Fibroblast of pulmonary artery (primary cell): ENCODE results near the gene PTPN13.

Experiments
- DNase-seq: peaks from one replicate; pipeline ENCODE4 v3.0.0-alpha.2; 2010; ENCODE audit warnings: low read depth
- H3K4me3 ChIP-seq: replicated peaks from 2 replicates; pipeline ENCODE4 v1.5.1; 2011; ENCODE audit warnings: low read depth, mild to moderate bottlenecking, control low read depth, low read length, moderate library complexity
- TF ChIP-seq, protein P1 (sequence below): IDR thresholded peaks from 2 replicates; pipeline ENCODE4 v1.5.1; 2011; ENCODE audit warnings: mild to moderate bottlenecking, control low read depth, low read length, inconsistent platforms; ENCODE audit errors: missing control alignments

The PTPN13 gene

DNA sequence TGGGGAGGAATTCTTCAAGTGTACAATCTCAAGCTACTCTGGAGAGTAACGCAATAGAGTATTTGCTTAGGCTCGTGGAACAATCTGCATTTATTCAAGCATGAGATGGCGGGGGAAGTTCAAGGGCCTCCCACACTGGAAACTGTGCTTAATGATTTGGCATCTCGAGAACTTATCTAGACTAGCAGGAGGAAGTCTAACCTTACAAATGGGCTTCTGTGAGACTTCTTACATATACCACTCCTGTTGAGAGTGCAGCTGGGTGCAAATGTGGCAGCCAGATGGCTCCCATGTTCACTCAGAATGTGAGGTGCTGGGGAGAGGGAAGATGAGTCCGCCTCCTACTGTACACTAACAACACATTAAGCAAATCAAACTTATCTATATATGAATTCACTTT is 29.3 kb upstream of the PTPN13 start:
- DNase-seq: no peak
- TF ChIP-seq, protein P1, sequence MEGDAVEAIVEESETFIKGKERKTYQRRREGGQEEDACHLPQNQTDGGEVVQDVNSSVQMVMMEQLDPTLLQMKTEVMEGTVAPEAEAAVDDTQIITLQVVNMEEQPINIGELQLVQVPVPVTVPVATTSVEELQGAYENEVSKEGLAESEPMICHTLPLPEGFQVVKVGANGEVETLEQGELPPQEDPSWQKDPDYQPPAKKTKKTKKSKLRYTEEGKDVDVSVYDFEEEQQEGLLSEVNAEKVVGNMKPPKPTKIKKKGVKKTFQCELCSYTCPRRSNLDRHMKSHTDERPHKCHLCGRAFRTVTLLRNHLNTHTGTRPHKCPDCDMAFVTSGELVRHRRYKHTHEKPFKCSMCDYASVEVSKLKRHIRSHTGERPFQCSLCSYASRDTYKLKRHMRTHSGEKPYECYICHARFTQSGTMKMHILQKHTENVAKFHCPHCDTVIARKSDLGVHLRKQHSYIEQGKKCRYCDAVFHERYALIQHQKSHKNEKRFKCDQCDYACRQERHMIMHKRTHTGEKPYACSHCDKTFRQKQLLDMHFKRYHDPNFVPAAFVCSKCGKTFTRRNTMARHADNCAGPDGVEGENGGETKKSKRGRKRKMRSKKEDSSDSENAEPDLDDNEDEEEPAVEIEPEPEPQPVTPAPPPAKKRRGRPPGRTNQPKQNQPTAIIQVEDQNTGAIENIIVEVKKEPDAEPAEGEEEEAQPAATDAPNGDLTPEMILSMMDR: no peak

DNA sequence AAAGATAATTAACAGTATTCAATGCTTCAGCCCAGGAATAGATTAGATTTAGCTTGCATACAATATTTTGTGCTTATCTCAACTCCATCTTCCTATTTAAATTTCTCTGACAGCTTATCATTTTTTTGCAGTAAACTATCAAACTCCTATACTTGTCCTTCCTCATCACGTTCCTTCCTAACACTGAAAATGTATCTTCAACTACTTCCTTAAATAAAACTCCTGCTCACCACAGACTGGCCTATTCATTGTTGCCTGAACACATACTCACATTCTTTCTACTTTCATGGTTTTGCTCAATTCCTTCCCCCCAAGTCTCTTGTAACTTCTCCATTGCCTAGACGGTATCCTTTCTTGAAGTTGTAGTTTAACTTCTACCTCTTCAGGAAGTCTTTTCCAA is 28.5 kb upstream of the PTPN13 start:
- TF ChIP-seq, protein P1: no peak
- H3K4me3 ChIP-seq: no peak overlapping the region
- DNase-seq: no peak

More for the DNA sequence above, 29.3 kb upstream of the PTPN13 start:
- H3K4me3 ChIP-seq: no peak overlapping the region

GRCh38 chr4:86569103-86569870 is 24.8 kb upstream of the PTPN13 start:
- TF ChIP-seq, protein P1: no peak
- DNase-seq: no peak
- no peak overlapping the region for H3K4me3 ChIP-seq

GRCh38 chr4:86579941-86580340 is 14.2 kb upstream of the PTPN13 start:
- TF ChIP-seq, protein P1: no peak
- DNase-seq: no peak
- H3K4me3 ChIP-seq: no peak overlapping the region

DNA sequence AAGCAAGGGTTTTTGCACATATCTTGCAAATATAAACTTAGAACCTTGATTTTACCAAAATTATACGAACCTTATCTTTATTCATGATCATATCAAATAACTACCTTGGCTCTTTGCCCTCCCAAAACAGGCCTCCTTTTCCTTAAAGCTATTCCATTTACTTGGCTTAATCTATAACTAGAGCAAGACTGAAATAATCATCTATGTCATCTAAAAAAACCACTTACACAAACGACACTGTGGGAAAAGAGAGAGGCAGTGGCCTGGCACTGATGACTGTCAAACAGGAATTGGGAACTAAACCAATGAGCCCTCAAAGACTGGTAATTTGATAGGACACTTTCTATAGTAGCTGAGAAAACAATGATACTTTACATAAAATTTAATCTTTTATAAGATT is 11.7 kb upstream of the PTPN13 start:
- TF ChIP-seq, protein P1: no peak
- H3K4me3 ChIP-seq: peak overlapping the region; percentile 32
- DNase-seq: no peak

- TF ChIP-seq, protein P1: no peak
- no peak for DNase-seq
- H3K4me3 ChIP-seq: no peak overlapping the region
Measured at GRCh38 chr4:86586160-86586572, 7.9 kb upstream of the PTPN13 start.
